Fibroblast of lung (primary cell): ENCODE measurements around the gene PLEKHA7.

Experiments
- CTCF ChIP-seq, 2 donors: IDR thresholded peaks in 1 of 2; conservative IDR thresholded peaks in 1 of 2; 1 replicate in 1 of 2; 2 replicates in 1 of 2; pipeline ENCODE4 v1.5.1; 2011 to 2012; ENCODE audit warnings: low read length in 2 of 2, control low read depth in 1 of 2, inconsistent platforms in 1 of 2, low read depth in 1 of 2, mild to moderate bottlenecking in 1 of 2
- EZH2 ChIP-seq: IDR thresholded peaks from 2 replicates; pipeline ENCODE4 v1.5.1; 2012; ENCODE audit warnings: low read length, control low read depth, mild to moderate bottlenecking; ENCODE audit errors: missing control alignments

GRCh38 chr11:17000987-17001386, 13.2 kb downstream of the PLEKHA7 start:
- TF ChIP-seq EZH2 (no peak), CTCF (conservative IDR thresholded peaks at IDR 0.05 in 1 of 2, IDR thresholded peaks at IDR 0.05 in 1 of 2; ENCODE audit: low read depth in 1 of 2, low read length in 2 of 2) (no peak)
